A549 (cell line): Measurements from ENCODE around the gene FOXP1.

Source experiments
- MAFK ChIP-seq: fragments of 450-650 bp; IDR thresholded peaks from 2 replicates; pipeline ENCODE4 v1.6.1; 2014; ENCODE audit not compliant: partially characterized antibody
- RAD21 ChIP-seq, 2 experiments: fragments of >200 bp in 1 of 2; sonication (Bioruptor Twin) in 1 of 2; formaldehyde crosslinking in 1 of 2; IDR thresholded peaks in 1 of 2; conservative IDR thresholded peaks in 1 of 2; 2 replicates in 1 of 2; 3 replicates in 1 of 2; pipeline ENCODE4 v1.6.1; 2012 to 2018; ENCODE audit warnings: inconsistent platforms in 1 of 2
- TF ChIP-seq, protein P1 (sequence below): fragments of >200 bp; sonication (Bioruptor Twin); formaldehyde crosslinking; IDR thresholded peaks from 2 replicates; pipeline ENCODE4 v1.6.1; 2016

- TF ChIP-seq MAFK (no peak), RAD21 (conservative IDR thresholded peaks at IDR 0.05 in 1 of 2, IDR thresholded peaks at IDR 0.05 in 1 of 2) (no peak)
- TF ChIP-seq, protein P1, sequence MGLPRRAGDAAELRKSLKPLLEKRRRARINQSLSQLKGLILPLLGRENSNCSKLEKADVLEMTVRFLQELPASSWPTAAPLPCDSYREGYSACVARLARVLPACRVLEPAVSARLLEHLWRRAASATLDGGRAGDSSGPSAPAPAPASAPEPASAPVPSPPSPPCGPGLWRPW: no peak
Observed at GRCh38 chr3:71388535-71389120, 194.9 kb downstream of the FOXP1 start.
